Sigmoid colon (tissue), 7 donors: ENCODE measurements around the gene CD36. TPM values are rescaled to one million over a fixed set of nuclear protein-coding genes. Genes with fewer than 3 reads are reported as not detected.

Source experiments
- DNase-seq: peaks from one replicate; pipeline ENCODE4 v3.0.0-alpha.2; 2019
- H3K27ac ChIP-seq, 4 donors: fragments of 200-600 bp; sonication (generic); one replicate each; pipeline ENCODE4 v1.5.1; 2016 to 2019; ENCODE audit warnings: mild to moderate bottlenecking in 1 of 4
- H3K27me3 ChIP-seq, 3 donors: fragments of 200-600 bp; sonication (generic); one replicate each; pipeline ENCODE4 v1.5.1; 2019; ENCODE audit warnings: mild to moderate bottlenecking in 1 of 3
- H3K36me3 ChIP-seq, 4 donors: fragments of 200-600 bp; sonication (generic); one replicate each; pipeline ENCODE4 v1.5.1; 2016 to 2019
- H3K4me1 ChIP-seq, 4 donors: fragments of 200-600 bp; sonication (generic); one replicate each; pipeline ENCODE4 v1.5.1; 2017 to 2019
- H3K4me3 ChIP-seq, 4 donors: fragments of 200-600 bp; sonication (generic); one replicate each; pipeline ENCODE4 v1.5.1; 2017 to 2019; ENCODE audit warnings: mild to moderate bottlenecking in 2 of 4, moderate library complexity in 1 of 4
- H3K9me3 ChIP-seq, 4 donors: fragments of 200-600 bp in 3 of 4; sonication (generic) in 3 of 4; one replicate each; pipeline versions ENCODE4 v1.5.1 to v1.6.1; 2013 to 2019
- EP300 ChIP-seq, 4 donors: sonication (generic); formaldehyde crosslinking; IDR thresholded peaks; one replicate each; pipeline ENCODE4 v1.6.1; 2017; ENCODE audit warnings: antibody characterized with exemption in 4 of 4
- POLR2A ChIP-seq, 2 donors: fragments of 450-650 bp; IDR thresholded peaks; one replicate each; pipeline ENCODE4 v1.6.1; 2016; ENCODE audit warnings: antibody characterized with exemption in 2 of 2, mild to moderate bottlenecking in 2 of 2, moderate library complexity in 2 of 2
- POLR2AphosphoS5 ChIP-seq, 4 donors: sonication (generic); formaldehyde crosslinking; IDR thresholded peaks; one replicate each; pipeline ENCODE4 v1.6.1; 2017; ENCODE audit warnings: antibody characterized with exemption in 4 of 4
- WGBS, 2 donors: extraction: QIAGEN DNeasy Blood & Tissue Kit; methylation state at CpG; one replicate each; pipeline ENCODE4 v1.1.7; 2013; 5-methylcytosine and 5-hydroxymethylcytosine counted together
- intact Hi-C: fragments of 100-400 bp; cut with DNase I; formaldehyde crosslinking; loops from one replicate; pipeline ENCODE4 v1.15.1; 2023
- polyA plus RNA-seq, 3 donors: library from polyadenylated mRNA; stranded (reverse); fragments of 200-250 nt; gene quantifications; one replicate each; pipeline ENCODE4 v1.2.3, GENCODE V29; 2013
- total RNA-seq, 4 donors: library from RNA; depleted of rRNA; stranded (reverse); fragments of >200 nt; gene quantifications; one replicate each; pipeline ENCODE4 v1.1.0, GENCODE V29; 2016
- TF ChIP-seq, protein P1 (sequence below), 4 experiments: fragments of 450-650 bp in 3 of 4; fragments of 200-600 bp in 1 of 4; IDR thresholded peaks; one replicate each; pipeline ENCODE4 v1.5.1; 2016 to 2019; ENCODE audit warnings: antibody characterized with exemption in 4 of 4, mild to moderate bottlenecking in 3 of 4, moderate library complexity in 2 of 4
- donor health status: healthy with polysubstance abuse.
- donor health status: Bipolar disorder and iron deficiency.
- donor health status: healthy.

Gene CD36
- total and polyA plus RNA-seq, 7 donors: 21.6 to 126 (median 58.9) TPM

DNA sequence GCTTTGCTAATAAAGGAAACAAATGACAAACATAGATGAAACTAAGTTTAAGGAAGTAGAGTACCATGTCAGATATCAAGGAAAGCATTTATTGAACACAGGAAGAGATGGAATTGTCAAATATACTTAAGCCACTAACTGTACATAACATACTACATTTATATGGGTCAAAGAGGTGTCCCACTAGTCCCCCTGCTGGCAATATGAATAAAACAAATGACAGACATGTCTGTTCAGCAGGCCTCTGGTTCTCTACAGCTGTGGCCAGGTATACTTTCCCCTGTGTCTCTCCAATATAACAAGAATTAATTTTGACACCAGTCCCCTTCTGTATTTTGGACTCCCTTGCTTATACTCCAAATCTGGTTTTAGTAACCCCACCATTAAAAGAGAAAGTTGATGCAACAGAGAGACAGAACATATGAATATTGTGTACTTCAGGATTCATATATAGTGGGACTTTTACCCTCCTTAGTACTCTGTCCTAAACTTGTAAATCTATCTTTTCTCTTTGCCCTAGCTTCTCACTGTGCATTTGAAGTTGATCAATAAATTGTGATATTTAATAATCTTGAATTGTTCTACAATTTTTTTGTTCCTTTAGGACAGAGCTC is 42.9 kb downstream of the CD36 start:
- TF ChIP-seq, protein P1, sequence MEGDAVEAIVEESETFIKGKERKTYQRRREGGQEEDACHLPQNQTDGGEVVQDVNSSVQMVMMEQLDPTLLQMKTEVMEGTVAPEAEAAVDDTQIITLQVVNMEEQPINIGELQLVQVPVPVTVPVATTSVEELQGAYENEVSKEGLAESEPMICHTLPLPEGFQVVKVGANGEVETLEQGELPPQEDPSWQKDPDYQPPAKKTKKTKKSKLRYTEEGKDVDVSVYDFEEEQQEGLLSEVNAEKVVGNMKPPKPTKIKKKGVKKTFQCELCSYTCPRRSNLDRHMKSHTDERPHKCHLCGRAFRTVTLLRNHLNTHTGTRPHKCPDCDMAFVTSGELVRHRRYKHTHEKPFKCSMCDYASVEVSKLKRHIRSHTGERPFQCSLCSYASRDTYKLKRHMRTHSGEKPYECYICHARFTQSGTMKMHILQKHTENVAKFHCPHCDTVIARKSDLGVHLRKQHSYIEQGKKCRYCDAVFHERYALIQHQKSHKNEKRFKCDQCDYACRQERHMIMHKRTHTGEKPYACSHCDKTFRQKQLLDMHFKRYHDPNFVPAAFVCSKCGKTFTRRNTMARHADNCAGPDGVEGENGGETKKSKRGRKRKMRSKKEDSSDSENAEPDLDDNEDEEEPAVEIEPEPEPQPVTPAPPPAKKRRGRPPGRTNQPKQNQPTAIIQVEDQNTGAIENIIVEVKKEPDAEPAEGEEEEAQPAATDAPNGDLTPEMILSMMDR (IDR thresholded peaks at IDR 0.05): no peak
- no peak for TF ChIP-seq EP300 (IDR thresholded peaks at IDR 0.05)
- TF ChIP-seq POLR2AphosphoS5 (IDR thresholded peaks at IDR 0.05): no peak
- no peak for TF ChIP-seq POLR2A (IDR thresholded peaks at IDR 0.05)
- intact Hi-C loops: no loop called here

DNA sequence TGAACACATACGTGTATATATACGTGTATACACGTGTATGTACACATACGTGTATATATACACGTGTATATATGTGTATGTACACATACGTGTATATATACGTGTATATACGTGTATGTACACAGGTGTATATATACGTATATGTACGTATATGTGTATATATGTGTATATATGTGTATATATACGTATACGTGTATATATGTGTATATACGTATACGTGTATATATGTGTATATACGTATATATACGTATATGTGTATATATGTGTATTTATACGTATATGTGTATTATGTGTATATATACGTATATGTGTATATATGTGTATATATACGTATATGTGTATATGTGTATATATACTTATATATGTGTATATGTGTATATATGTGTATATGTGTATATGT is 44.3 kb downstream of the CD36 start:
- Histone ChIP-seq H3K4me1 (no peaks in the 10 kb centered on the region), H3K36me3 (no peaks in the 10 kb centered on the region), H3K27me3 (no peaks in the 10 kb centered on the region), H3K4me3 (no peak overlapping the region), H3K9me3 (no peaks in the 10 kb centered on the region), H3K27ac (no peak overlapping the region)
- intact Hi-C loops: no loop called here
- 95% methylated on average over 19 of the region's 19 CpGs for WGBS, 2 donors
- DNase-seq: no peak
- TF ChIP-seq, protein P1 (IDR thresholded peaks at IDR 0.05): no peak
- TF ChIP-seq POLR2A (IDR thresholded peaks at IDR 0.05): no peak

More for the DNA sequence above, 42.9 kb downstream of the CD36 start:
- H3K4me1 ChIP-seq: no peaks in the 10 kb centered on the region
- no peaks in the 10 kb centered on the region for H3K9me3 ChIP-seq
- no peaks in the 10 kb centered on the region for H3K27me3 ChIP-seq
- no peak for DNase-seq
- H3K27ac ChIP-seq: no peak overlapping the region
- no peaks in the 10 kb centered on the region for H3K36me3 ChIP-seq
- H3K4me3 ChIP-seq: no peak overlapping the region

GRCh38 chr7:80686576-80686975 is 48.1 kb downstream of the CD36 start:
- H3K27me3 ChIP-seq: no peaks in the 10 kb centered on the region
- WGBS, 2 donors: 94 to 96% methylated on average over 2 of the region's 2 CpGs
- H3K4me3 ChIP-seq: no peak overlapping the region
- intact Hi-C loops: no loop called here
- TF ChIP-seq, protein P1 (IDR thresholded peaks at IDR 0.05): no peak
- TF ChIP-seq POLR2AphosphoS5 (IDR thresholded peaks at IDR 0.05) (no peak), EP300 (IDR thresholded peaks at IDR 0.05) (no peak), POLR2A (IDR thresholded peaks at IDR 0.05) (no peak)
- no peaks in the 10 kb centered on the region for H3K36me3 ChIP-seq
- H3K4me1 ChIP-seq: no peaks in the 10 kb centered on the region
- H3K9me3 ChIP-seq: no peaks in the 10 kb centered on the region
- no peak for DNase-seq
- H3K27ac ChIP-seq: no peak overlapping the region

DNA sequence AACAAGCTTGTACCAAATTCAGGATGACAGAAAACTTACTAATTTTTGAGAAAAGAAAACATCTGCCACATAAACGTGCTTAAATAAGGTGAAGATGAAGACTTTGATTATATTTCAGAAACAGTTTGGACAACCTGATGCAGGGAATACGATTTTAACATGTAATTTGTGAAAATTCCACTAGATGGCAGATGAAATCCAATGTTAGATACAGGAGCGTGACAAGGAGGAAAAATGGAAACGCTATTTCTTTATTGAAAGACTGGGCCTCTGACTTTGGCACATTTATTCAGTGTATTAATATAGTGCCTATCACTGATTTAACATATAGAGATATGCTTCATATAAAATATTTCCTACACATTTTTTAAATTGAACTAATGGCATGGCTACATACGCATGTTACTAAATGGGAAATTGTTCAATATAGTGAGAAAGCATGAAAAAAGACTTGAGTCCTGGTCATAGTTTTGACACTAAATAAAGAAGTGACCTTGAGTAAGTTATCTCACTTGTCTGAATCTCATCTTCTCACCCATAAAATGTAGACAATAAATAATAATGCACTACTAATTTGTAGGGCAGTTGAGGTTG is 60.7 kb downstream of the CD36 start:
- Histone ChIP-seq H3K9me3 (peaks cover 0 to 7% (median 0%) of the 10 kb centered on the region in 4 donors), H3K4me1 (peaks cover 0 to 16% (median 14%) of the 10 kb centered on the region in 4 donors), H3K4me3 (no peak overlapping the region), H3K27ac (peak overlapping the region in 3 of 4 donors; percentile 29 to 51 (median 40)), H3K36me3 (no peaks in the 10 kb centered on the region), H3K27me3 (no peaks in the 10 kb centered on the region)
- WGBS, 2 donors: 19 to 20% methylated on average over 5 of the region's 5 CpGs
- intact Hi-C loops: loop anchor here (1.0 to 2.0 kb wide), 2 partner anchors 558 to 770 kb away; no protein-coding TSS in a partner anchor
- TF ChIP-seq, protein P1 (IDR thresholded peaks at IDR 0.05): peak; percentile 46 to 73 (median 64)
- TF ChIP-seq EP300 (IDR thresholded peaks at IDR 0.05): no peak
- no peak for DNase-seq
